ENCODE data around the gene LRMDA.
A peak's percentile ranks its signal among the peaks of the same experiment; 100 is the strongest.

Gene LRMDA

DNA sequence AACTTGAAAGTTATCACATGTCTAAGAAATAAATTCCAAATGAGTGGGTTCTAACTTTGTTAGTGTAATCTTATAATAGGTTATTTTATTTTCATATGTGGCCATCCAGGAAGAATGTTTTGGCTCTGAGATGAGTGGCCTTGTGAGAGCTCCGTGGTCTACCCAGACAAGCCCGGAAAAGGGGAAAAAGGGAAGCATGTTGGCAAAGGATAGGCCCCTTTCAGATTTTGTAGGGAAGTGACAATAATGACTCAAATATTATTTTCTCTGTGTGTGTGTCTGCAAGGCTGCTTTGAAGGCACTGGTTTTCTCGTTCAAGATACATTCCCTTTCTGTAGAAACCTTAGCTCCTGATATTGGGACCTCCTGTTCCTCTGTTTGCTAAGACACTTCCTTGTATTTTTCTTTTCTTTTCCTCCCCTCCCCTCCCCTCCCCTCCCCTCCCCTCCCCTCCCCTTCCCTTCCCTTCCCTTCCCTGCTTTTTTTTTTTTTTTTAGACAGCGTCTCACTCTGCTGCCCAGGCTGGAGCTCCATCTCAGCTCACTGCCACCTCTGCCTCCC, 240.8 kb downstream of the LRMDA start:
- DNase-seq (ENCODE audit: low read depth) = no peak

DNA sequence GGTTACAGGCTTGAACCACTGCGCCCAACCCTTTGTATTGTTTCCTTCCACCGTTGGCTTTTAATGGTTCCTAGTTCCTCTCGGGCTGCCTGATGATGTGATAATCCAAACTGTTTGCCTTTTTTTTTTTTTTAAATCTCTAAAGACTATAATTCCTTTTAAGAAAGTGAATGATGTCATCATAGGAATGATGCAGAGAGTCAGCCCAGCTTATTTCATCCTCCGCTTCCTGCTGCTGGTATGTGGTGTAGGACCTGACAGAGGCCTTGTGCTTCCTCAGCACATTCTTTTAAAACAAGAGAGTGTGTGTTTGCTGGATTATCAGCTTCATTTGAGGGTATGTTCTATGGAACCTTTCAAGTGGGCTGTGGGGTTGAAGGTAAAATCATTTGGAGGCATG, 241.4 kb downstream of the LRMDA start:
- DNase-seq (ENCODE audit: low read depth) = peak; percentile 1

DNA sequence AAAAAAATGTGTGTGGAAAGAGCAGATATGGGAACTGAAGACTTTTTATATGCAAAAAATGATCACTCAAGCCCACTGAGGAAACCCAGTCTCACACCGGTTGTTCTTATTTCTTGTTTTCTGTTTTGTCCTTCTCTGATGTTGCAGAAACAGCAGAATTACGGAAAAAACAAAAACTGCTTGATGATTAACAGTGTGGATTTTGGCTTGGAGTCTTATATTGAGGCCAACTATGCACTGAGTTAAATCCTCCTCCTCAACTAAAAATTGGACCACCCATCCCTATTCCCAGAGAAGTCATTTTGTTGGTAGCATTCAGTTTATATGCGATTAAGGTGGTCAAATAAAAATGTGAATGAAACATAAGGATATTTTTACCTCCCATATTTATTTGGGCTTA, 246.1 kb downstream of the LRMDA start:
- DNase-seq (ENCODE audit: low read depth) = no peak

GRCh38 chr10:75678527-75678926, 247.1 kb downstream of the LRMDA start:
- no peak for DNase-seq (ENCODE audit: low read depth)

DNA sequence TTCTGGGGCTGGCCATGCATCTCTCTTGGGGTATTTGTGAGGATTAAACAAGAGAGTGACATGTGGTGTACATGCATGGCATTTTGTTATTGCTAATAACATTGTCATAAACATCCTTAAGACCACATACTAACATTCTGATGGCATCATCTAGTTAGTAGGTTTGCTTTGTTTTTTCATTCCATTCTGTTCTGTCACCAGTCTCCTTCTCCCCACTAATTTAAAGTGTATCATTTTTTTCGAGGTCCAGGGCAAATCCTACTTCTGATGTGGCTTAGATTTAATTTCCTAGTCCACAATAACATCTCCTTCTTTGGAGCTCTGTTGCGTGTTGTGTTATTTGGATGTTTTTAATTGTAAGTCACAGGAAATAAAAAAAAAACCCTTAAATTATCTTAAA, 248.1 kb downstream of the LRMDA start:
- peak; percentile 1 for DNase-seq (ENCODE audit: low read depth)

DNA sequence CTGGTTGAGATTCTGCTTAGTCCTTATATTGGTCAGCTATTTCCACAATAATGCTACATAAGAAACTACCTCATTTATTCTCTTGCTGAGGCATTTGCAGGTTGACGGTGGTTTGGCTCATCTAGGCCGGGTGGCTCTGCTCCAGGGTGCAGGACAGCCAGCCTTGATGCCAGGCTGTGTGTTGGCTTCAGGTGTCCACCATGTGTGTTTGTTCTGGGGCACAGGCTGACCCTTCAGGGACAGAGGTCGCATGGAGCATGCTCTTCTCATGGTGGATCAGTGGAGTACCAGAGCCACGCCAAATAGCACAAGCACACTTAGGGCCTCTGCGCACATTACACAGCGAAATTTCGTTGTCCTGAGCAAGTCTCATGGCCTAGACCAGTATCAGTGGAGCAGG, 249.9 kb downstream of the LRMDA start:
- DNase-seq (ENCODE audit: low read depth) = no peak

DNA sequence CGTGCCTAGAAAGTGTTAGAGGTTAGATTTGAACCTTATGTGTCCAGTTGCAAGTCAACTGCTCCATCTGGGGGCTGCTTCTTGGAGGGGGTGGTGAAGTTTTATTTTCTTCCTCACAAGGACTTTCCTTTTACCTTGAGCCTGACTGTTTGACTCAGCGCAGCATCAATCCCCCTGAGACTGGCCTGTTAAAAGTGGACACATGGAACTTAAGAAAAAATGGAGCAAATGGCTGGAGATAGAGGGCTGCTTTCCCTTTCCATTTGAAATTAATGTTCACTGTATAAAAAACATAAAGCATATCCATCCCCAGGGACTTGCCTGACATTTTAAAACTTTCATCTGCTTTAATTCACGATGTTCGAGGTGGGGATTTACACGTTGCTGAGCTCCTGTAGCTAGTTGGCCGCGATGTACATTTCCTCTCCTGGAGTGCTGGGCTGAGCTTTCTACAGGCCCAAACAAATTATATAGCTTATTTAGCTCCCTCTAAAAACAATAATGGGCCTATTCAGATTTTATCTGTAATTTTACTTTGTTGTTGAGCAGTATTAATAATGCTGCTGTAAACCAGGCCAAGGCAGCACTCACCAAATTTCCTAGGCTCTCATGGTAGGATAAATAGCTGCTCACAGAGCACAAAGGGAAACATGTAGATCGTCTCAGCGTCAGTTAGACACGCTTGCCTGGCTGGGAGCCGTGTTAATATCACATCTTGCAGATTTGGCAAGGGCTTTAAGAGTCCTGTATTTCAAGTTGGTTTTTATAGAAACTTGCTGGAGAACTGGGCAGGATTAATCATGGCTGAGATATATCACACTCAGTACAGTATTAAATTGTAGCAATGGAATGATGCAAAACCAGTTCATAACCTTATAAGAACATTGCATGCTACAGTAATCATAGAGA, 251.5 kb downstream of the LRMDA start:
- DNase-seq (ENCODE audit: low read depth) = no peak

DNA sequence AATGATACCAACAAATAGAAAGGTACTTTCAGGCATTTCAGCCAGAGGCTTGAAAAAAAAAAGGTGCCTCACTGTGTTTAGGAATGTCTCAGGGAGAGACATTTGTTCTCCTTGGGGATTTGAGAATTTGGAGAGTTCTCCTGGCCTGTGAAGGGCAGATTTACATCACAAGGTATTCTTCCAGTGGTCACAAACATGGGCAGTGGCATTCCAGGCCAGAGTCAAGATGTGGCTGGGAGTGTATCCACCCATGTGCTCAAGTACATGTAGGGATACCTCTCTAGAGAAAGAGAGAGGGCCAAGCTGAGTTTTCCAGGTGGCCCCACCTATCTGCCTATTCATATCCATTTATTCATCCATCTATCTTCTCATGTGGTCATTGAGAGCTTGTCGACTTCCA, 253.8 kb downstream of the LRMDA start:
- no peak for DNase-seq (ENCODE audit: low read depth)

- DNase-seq (ENCODE audit: low read depth) = no peak
Observed at GRCh38 chr10:75688506-75689300, 257.3 kb downstream of the LRMDA start.

- no peak for DNase-seq (ENCODE audit: low read depth)
Observed at GRCh38 chr10:75693489-75693888, 262.1 kb downstream of the LRMDA start.

DNA sequence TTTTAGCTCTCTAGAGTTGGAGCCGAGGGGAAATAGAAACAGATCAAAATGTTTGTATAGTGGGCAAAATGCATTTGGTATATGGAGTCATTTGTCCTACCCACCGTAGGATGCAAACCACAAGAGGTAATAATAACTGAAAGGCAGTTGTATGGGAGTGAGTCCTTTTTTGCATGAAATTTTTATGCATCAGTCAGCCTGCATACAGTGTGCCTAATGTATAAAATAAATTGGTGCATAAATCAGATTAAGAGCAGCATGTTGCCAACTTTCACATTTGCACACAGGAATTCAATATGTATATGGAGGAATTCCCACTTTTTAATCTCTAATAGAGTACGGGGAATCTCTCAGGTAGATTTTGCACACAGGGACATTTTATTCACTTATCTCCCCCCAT, 262.8 kb downstream of the LRMDA start:
- no peak for DNase-seq (ENCODE audit: low read depth)

DNA sequence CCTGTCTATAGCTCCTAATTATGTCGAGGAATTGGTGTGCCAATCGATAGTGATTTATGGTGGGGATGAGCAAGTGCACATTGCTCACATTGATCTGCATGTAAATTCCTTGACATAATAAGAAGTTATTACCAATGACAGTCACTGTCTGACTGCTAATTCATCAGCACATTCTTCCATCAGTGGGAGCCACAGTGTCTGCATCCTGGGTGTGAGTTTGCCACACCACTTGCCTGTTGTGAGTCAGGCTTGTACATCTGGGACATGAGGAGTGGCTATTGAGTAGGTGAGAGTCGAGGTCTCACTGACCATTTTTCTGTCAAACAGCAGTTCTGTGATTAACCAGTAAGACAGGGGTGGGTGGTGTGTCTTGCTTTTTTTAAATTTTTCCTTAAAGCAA, 263.4 kb downstream of the LRMDA start:
- no peak for DNase-seq (ENCODE audit: low read depth)

GRCh38 chr10:75695994-75696393, 264.6 kb downstream of the LRMDA start:
- DNase-seq (ENCODE audit: low read depth) = no peak

- DNase-seq (ENCODE audit: low read depth) = no peak
Observed at GRCh38 chr10:75696536-75696935, 265.1 kb downstream of the LRMDA start.

- no peak for DNase-seq (ENCODE audit: low read depth)
Observed at GRCh38 chr10:75703191-75703854, 271.9 kb downstream of the LRMDA start.

DNA sequence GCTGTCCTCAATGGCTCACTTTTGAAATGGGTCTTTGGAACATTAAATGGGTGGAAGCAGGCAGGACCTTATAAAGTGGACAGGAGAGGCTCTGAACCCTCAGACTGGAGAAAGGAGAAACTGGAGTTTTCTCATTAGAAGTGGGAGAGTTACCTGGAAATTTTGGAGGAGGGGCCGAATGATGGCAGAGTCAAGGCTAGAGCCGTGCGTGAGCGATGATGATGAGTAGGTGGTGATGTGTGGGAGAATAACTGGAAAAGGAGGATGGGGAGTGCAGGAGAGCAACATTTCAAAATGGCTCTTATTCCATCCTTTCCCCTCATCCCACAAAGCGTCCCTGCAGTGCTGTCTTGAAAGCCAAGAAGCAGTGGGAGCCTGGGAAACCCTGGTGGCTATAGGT, 274.0 kb downstream of the LRMDA start:
- no peak for DNase-seq (ENCODE audit: low read depth)

DNA sequence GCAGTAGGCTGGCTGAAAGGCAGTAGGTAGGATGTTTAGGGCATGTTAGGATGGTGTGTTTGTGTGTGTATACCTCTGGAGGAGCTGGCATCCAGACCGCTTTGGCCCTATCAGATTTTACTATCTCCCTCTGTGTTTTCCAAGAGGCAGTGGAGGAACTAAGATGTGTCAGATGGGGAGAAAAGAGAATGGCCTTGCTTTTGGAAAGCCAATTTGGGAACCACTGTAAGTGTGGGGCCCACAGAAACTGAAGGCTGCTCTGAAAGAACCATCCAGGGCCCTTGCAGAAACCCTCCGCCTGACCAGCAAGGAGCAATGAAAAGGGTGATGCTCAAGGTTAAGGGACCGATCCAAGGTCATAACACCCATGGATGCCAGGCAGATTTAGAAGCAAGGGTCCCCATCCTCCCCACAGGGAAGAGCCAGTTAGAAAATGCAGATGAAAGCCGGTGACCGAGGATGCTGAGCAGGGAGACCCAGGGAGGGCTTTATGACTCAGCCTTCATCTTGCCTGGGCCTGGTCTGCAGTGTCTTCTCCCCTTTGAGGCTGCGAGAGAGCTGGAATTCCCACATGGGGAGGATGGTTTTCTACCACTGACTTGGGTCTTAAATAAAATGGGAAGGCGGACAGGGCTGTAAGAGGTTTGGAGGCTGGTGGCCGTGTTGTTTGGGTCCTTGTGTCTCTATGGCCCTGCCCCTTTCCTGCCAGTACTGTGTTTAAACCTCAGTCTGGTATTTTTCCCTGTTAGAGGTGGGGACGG, 275.8 kb downstream of the LRMDA start:
- DNase-seq (ENCODE audit: low read depth) = no peak

GRCh38 chr10:75708060-75708459, 276.6 kb downstream of the LRMDA start:
- no peak for DNase-seq (ENCODE audit: low read depth)

DNA sequence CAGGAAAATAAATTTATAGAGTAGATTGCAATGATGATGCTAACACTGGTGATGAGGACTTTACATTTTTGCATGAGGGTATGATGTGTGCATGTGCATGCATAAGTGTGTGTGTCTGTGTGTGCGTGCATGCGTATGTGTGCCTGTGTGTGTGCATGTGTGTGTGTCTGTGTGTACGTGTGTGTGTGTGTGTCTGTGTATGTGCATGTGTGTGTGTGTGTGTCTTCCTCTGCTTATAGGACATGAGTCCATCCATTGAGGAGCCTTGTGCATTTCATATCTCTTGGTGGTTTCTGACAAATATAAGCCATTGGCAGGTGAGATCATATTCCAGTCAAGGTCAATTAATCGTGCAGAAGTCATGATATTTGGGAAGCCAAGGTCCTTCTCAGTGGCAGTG, 277.8 kb downstream of the LRMDA start:
- no peak for DNase-seq (ENCODE audit: low read depth)

- no peak for DNase-seq (ENCODE audit: low read depth)
Observed at GRCh38 chr10:75709811-75710210, 278.4 kb downstream of the LRMDA start.

GRCh38 chr10:75712242-75712880, 280.9 kb downstream of the LRMDA start:
- DNase-seq (ENCODE audit: low read depth) = no peak
